ENCODE data around the gene BCKDHA. TPM values are rescaled to one million over a fixed set of nuclear protein-coding genes. Genes with fewer than 3 reads are reported as not detected.

Gene BCKDHA
- total RNA-seq, 1 donor from 2014 or later = 22.6 TPM

GRCh38 chr19:41356984-41357739, 40.5 kb upstream of the BCKDHA start:
- Mint-ChIP-seq H3K27me3 (ENCODE audit: low read depth) (peaks cover 14% of the 10 kb centered on the region), H3K9me3 (no peaks in the 10 kb centered on the region), H3K4me1 (peaks cover 12% of the 10 kb centered on the region), H3K4me3 (no peak overlapping the region), H3K36me3 (no peaks in the 10 kb centered on the region), H3K27ac (no peak overlapping the region)
- no peak for DNase-seq (ENCODE audit: low spot score in 2 of 2, unreplicated experiment in 2 of 2)
- no peak for TF ChIP-seq CTCF (IDR thresholded peaks at IDR 0.05; ENCODE audit: unreplicated experiment)

- Mint-ChIP-seq H3K4me3 (no peak overlapping the region), H3K4me1 (peaks cover 9% of the 10 kb centered on the region), H3K27ac (no peak overlapping the region), H3K27me3 (ENCODE audit: low read depth) (peaks cover 10% of the 10 kb centered on the region), H3K36me3 (no peaks in the 10 kb centered on the region), H3K9me3 (no peaks in the 10 kb centered on the region)
- DNase-seq (ENCODE audit: low spot score in 2 of 2, unreplicated experiment in 2 of 2) = no peak
- TF ChIP-seq CTCF (IDR thresholded peaks at IDR 0.05; ENCODE audit: unreplicated experiment) = no peak
Observed at GRCh38 chr19:41357746-41358145, 39.9 kb upstream of the BCKDHA start.

GRCh38 chr19:41359741-41360140, 37.9 kb upstream of the BCKDHA start:
- Mint-ChIP-seq H3K4me3 (no peak overlapping the region), H3K36me3 (no peaks in the 10 kb centered on the region), H3K9me3 (no peaks in the 10 kb centered on the region), H3K27me3 (ENCODE audit: low read depth) (peaks cover 2% of the 10 kb centered on the region), H3K27ac (no peak overlapping the region), H3K4me1 (peaks cover 6% of the 10 kb centered on the region)
- DNase-seq (ENCODE audit: low spot score in 2 of 2, unreplicated experiment in 2 of 2) = no peak
- no peak for TF ChIP-seq CTCF (IDR thresholded peaks at IDR 0.05; ENCODE audit: unreplicated experiment)

GRCh38 chr19:41362143-41362847, 35.3 kb upstream of the BCKDHA start:
- Mint-ChIP-seq H3K27ac (no peak overlapping the region), H3K27me3 (ENCODE audit: low read depth) (no peaks in the 10 kb centered on the region), H3K4me1 (peaks cover 8% of the 10 kb centered on the region), H3K9me3 (no peaks in the 10 kb centered on the region), H3K4me3 (peak overlapping the region; percentile 88), H3K36me3 (peaks cover 3% of the 10 kb centered on the region)
- DNase-seq (ENCODE audit: low spot score in 2 of 2, unreplicated experiment in 2 of 2) = no peak
- TF ChIP-seq CTCF (IDR thresholded peaks at IDR 0.05; ENCODE audit: unreplicated experiment) = no peak

- peaks cover 13% of the 10 kb centered on the region for H3K4me1 Mint-ChIP-seq
- H3K27me3 Mint-ChIP-seq (ENCODE audit: low read depth) = no peaks in the 10 kb centered on the region
- no peak for TF ChIP-seq CTCF (IDR thresholded peaks at IDR 0.05; ENCODE audit: unreplicated experiment)
- peak overlapping the region; percentile 99 for H3K27ac Mint-ChIP-seq
- DNase-seq (ENCODE audit: low spot score in 2 of 2, unreplicated experiment in 2 of 2) = no peak
- H3K4me3 Mint-ChIP-seq = peak overlapping the region; percentile 88
- H3K9me3 Mint-ChIP-seq = no peaks in the 10 kb centered on the region
- peaks cover 3% of the 10 kb centered on the region for H3K36me3 Mint-ChIP-seq
Observed at GRCh38 chr19:41363371-41363752, 34.3 kb upstream of the BCKDHA start.

Measured in mesothelial cell of epicardium (in vitro differentiated cells).